CD14-positive monocyte (primary cell): ENCODE data around the gene ESYT1. TPM values are rescaled to one million over a fixed set of nuclear protein-coding genes. Genes with fewer than 3 reads are reported as not detected.

Experiments
- DNase-seq, 3 donors: peaks; one replicate each; pipeline ENCODE4 v3.0.0-alpha.2; 2011 to 2022
- H2AFZ ChIP-seq: 2 replicates; pipeline ENCODE4 v1.6.0; 2012; ENCODE audit warnings: mild to moderate bottlenecking, low read depth, low read length, inconsistent platforms; ENCODE audit not compliant: insufficient read depth, poor library complexity, severe bottlenecking
- H3K27ac ChIP-seq, 2 donors: 1 replicate in 1 of 2; 2 replicates in 1 of 2; pipeline ENCODE4 v1.5.1; 2012 to 2013; ENCODE audit warnings: low read length in 2 of 2, control low read depth in 1 of 2, inconsistent platforms in 1 of 2, low read depth in 1 of 2, mild to moderate bottlenecking in 1 of 2
- H3K27me3 ChIP-seq, 2 donors: one replicate each; pipeline versions ENCODE4 v1.6.0 to v1.6.1; 2011 to 2013; ENCODE audit warnings: low read length in 2 of 2; ENCODE audit not compliant: control insufficient read depth in 2 of 2, insufficient read depth in 2 of 2
- H3K36me3 ChIP-seq, 2 donors: replicated peaks in 1 of 2; 1 replicate in 1 of 2; 2 replicates in 1 of 2; pipeline versions ENCODE4 v1.5.1 to v1.6.1; 2012 to 2013; ENCODE audit warnings: low read length in 2 of 2, control low read depth in 1 of 2, inconsistent platforms in 1 of 2, mild to moderate bottlenecking in 1 of 2; ENCODE audit not compliant: insufficient read depth in 2 of 2, control insufficient read depth in 1 of 2
- H3K4me1 ChIP-seq, 2 donors: 1 replicate in 1 of 2; 2 replicates in 1 of 2; pipeline versions ENCODE4 v1.5.1 to v1.6.1; 2012 to 2013; ENCODE audit warnings: low read length in 2 of 2, control low read depth in 1 of 2, inconsistent platforms in 1 of 2, mild to moderate bottlenecking in 1 of 2, moderate library complexity in 1 of 2; ENCODE audit not compliant: insufficient read depth in 2 of 2, control insufficient read depth in 1 of 2
- H3K4me2 ChIP-seq: replicated peaks from 2 replicates; pipeline ENCODE3; 2012; ENCODE audit warnings: low read length, moderate library complexity, mild to moderate bottlenecking; ENCODE audit not compliant: poor library complexity, severe bottlenecking; ENCODE audit errors: extremely low read depth
- H3K4me3 ChIP-seq, 3 experiments: fragments of 200-600 bp in 1 of 3; sonication (generic) in 1 of 3; replicated peaks in 1 of 3; 1 replicate in 2 of 3; 2 replicates in 1 of 3; pipeline ENCODE4 v1.5.1; 2011 to 2013; ENCODE audit warnings: low read length in 3 of 3, mild to moderate bottlenecking in 3 of 3, control low read depth in 2 of 3, low read depth in 2 of 3, inconsistent platforms in 1 of 3, moderate library complexity in 1 of 3
- H3K79me2 ChIP-seq: 2 replicates; pipeline ENCODE4 v1.6.0; 2012; ENCODE audit warnings: mild to moderate bottlenecking, control low read depth, inconsistent platforms, low read length, moderate library complexity; ENCODE audit not compliant: insufficient read depth
- H3K9ac ChIP-seq: 2 replicates; pipeline ENCODE4 v1.6.0; 2017; ENCODE audit warnings: low read length, mild to moderate bottlenecking; ENCODE audit not compliant: insufficient read depth, poor library complexity, severe bottlenecking
- H3K9me3 ChIP-seq, 2 donors: replicated peaks in 1 of 2; 1 replicate in 1 of 2; 2 replicates in 1 of 2; pipeline versions ENCODE4 v1.5.1 to v1.6.1; 2012 to 2013; ENCODE audit warnings: low read length in 2 of 2, control low read depth in 1 of 2; ENCODE audit not compliant: control insufficient read depth in 1 of 2, insufficient read depth in 1 of 2
- H4K20me1 ChIP-seq: 2 replicates; pipeline ENCODE4 v1.6.0; 2012; ENCODE audit warnings: mild to moderate bottlenecking, low read length, control low read depth, moderate library complexity; ENCODE audit not compliant: insufficient read depth
- H3K27ac Mint-ChIP-seq, 7 donors: one replicate each; pipeline ENCODE4 v1.8.0; 2020; ENCODE audit warnings: mild to moderate bottlenecking in 7 of 7, mixed read lengths in 7 of 7, moderate library complexity in 6 of 7, inconsistent platforms in 2 of 7
- H3K27me3 Mint-ChIP-seq, 3 donors: one replicate each; pipeline ENCODE4 v1.8.0; 2021 to 2022; ENCODE audit warnings: low read depth in 3 of 3, mild to moderate bottlenecking in 3 of 3, mixed read lengths in 3 of 3, moderate library complexity in 3 of 3, inconsistent platforms in 1 of 3
- H3K36me3 Mint-ChIP-seq, 2 donors: one replicate each; pipeline ENCODE4 v1.8.0; 2020; ENCODE audit warnings: mixed read lengths in 2 of 2, inconsistent platforms in 1 of 2, mild to moderate bottlenecking in 1 of 2
- H3K4me1 Mint-ChIP-seq: one replicate; pipeline ENCODE4 v1.8.0; 2020; ENCODE audit warnings: mild to moderate bottlenecking, mixed read lengths
- H3K4me3 Mint-ChIP-seq, 2 donors: one replicate each; pipeline ENCODE4 v1.8.0; 2020; ENCODE audit warnings: mild to moderate bottlenecking in 2 of 2, mixed read lengths in 2 of 2, moderate library complexity in 1 of 2
- H3K9me3 Mint-ChIP-seq, 7 donors: one replicate each; pipeline ENCODE4 v1.8.0; 2020 to 2022; ENCODE audit warnings: mixed read lengths in 7 of 7, mild to moderate bottlenecking in 6 of 7, moderate library complexity in 6 of 7, inconsistent platforms in 2 of 7
- CTCF ChIP-seq: fragments of 200-600 bp; IDR thresholded peaks from one replicate; pipeline ENCODE4 v1.8.0; 2022; ENCODE audit warnings: antibody characterized with exemption, mild to moderate bottlenecking
- WGBS: methylation state at CpG from one replicate; pipeline ENCODE4 v1.1.5; 2013; ENCODE audit warnings: missing lambda C conversion rate; ENCODE audit not compliant: insufficient coverage; 5-methylcytosine and 5-hydroxymethylcytosine counted together
- intact Hi-C, 2 donors: fragments of 100-400 bp; cut with micrococcal nuclease; formaldehyde crosslinking; loops; one replicate each; pipeline versions ENCODE4 v1.15.0 to v1.15.1; 2023
- polyA plus RNA-seq, 3 donors: library from polyadenylated mRNA; depleted of rRNA in 1 of 3; unstranded in 2 of 3; stranded (reverse) in 1 of 3; fragments of 300-500 nt in 2 of 3; fragments of >200 nt in 1 of 3; fragmentation: Illumina TruSeq in 2 of 3; gene quantifications; 1 replicate in 2 of 3; 2 replicates in 1 of 3; pipeline ENCODE4 v1.2.3, GENCODE V29; 2012 to 2021

The ESYT1 gene
- polyA plus RNA-seq, 3 donors: 74.2 to 81.1 (median 74.6) TPM

GRCh38 chr12:56102683-56103065, 25.4 kb upstream of the ESYT1 start:
- no peak overlapping the region for H3K4me2 ChIP-seq
- H3K4me3 ChIP-seq: no peak overlapping the region
- H3K27ac ChIP-seq: no peak overlapping the region
- TF ChIP-seq CTCF: no peak
- H3K27me3 ChIP-seq: no peaks in the 10 kb centered on the region
- H4K20me1 ChIP-seq: peaks cover 8% of the 10 kb centered on the region
- H3K36me3 Mint-ChIP-seq: peaks cover 11 to 14% of the 10 kb centered on the region in 2 donors
- intact Hi-C loops: loop anchor here in 1 of 2 donors (5.0 to 10.0 kb wide), 2 partner anchors 60 to 108 kb away; partner anchors contain the start of genes RPS26 and SUOX
- no CpG with 5 or more reads among the region's 1 CpG for WGBS
- peaks cover 33% of the 10 kb centered on the region for H3K79me2 ChIP-seq
- no peak overlapping the region for H3K27ac Mint-ChIP-seq
- H3K9me3 Mint-ChIP-seq: peaks cover 0 to 1% (median 0%) of the 10 kb centered on the region in 7 donors
- peaks cover 23% of the 10 kb centered on the region for H3K4me1 Mint-ChIP-seq
- peaks cover 10 to 14% of the 10 kb centered on the region in 2 donors for H3K36me3 ChIP-seq
- H3K9me3 ChIP-seq: no peaks in the 10 kb centered on the region
- no peak overlapping the region for H2AFZ ChIP-seq
- peaks cover 4 to 10% (median 5%) of the 10 kb centered on the region in 3 donors for H3K27me3 Mint-ChIP-seq
- H3K4me3 Mint-ChIP-seq: no peak overlapping the region
- DNase-seq: no peak
- peaks cover 19 to 23% of the 10 kb centered on the region in 2 donors for H3K4me1 ChIP-seq
- no peak overlapping the region for H3K9ac ChIP-seq

GRCh38 chr12:56103066-56103711, 24.9 kb upstream of the ESYT1 start:
- peaks cover 35% of the 10 kb centered on the region for H3K79me2 ChIP-seq
- no peak overlapping the region for H3K27ac ChIP-seq
- intact Hi-C loops: loop anchor here in 1 of 2 donors (5.0 to 10.0 kb wide), 2 partner anchors 61 to 108 kb away; partner anchors contain the start of genes RPS26 and SUOX
- H3K36me3 ChIP-seq: peaks cover 15 to 19% of the 10 kb centered on the region in 2 donors
- Mint-ChIP-seq H3K36me3 (peaks cover 16 to 19% of the 10 kb centered on the region in 2 donors), H3K4me3 (peak overlapping the region in 1 of 2 donors; percentile 99), H3K27ac (no peak overlapping the region), H3K9me3 (peaks cover 0 to 1% (median 0%) of the 10 kb centered on the region in 7 donors), H3K4me1 (peaks cover 23% of the 10 kb centered on the region), H3K27me3 (peaks cover 0 to 7% (median 4%) of the 10 kb centered on the region in 3 donors)
- H2AFZ ChIP-seq: peak overlapping the region; percentile 84
- peaks cover 19 to 23% of the 10 kb centered on the region in 2 donors for H3K4me1 ChIP-seq
- H4K20me1 ChIP-seq: peaks cover 8% of the 10 kb centered on the region
- H3K4me2 ChIP-seq: peak overlapping the region; percentile 81
- no peak overlapping the region for H3K9ac ChIP-seq
- 0% methylated on average over 1 of the region's 6 CpGs for WGBS
- no peaks in the 10 kb centered on the region for H3K9me3 ChIP-seq
- H3K4me3 ChIP-seq: peak overlapping the region in 1 of 3 experiments; percentile 85
- DNase-seq: no peak
- H3K27me3 ChIP-seq: no peaks in the 10 kb centered on the region
- TF ChIP-seq CTCF: no peak
